WERI-Rb-1 (cell line): ENCODE measurements around the gene BIVM.
A peak's percentile ranks its signal among the peaks of the same experiment; 100 is the strongest.

Source experiments
- DNase-seq: peaks from one replicate; pipeline ENCODE4 v3.0.0-alpha.2; 2020
- H3K27ac ChIP-seq: fragments of 250-450 bp; sonication (Bioruptor Pico); 2 replicates; pipeline ENCODE4 v1.5.1; 2020; ENCODE audit warnings: mild to moderate bottlenecking, moderate library complexity
- H3K27me3 ChIP-seq: fragments of 250-450 bp; sonication (Bioruptor Pico); 2 replicates; pipeline ENCODE4 v1.5.1; 2021; ENCODE audit warnings: mild to moderate bottlenecking, low read depth, moderate library complexity; ENCODE audit not compliant: insufficient read depth, severe bottlenecking
- H3K36me3 ChIP-seq: fragments of 250-450 bp; sonication (Bioruptor Pico); 2 replicates; pipeline ENCODE4 v1.5.1; 2020; ENCODE audit warnings: mild to moderate bottlenecking, moderate library complexity
- H3K4me3 ChIP-seq: 2 replicates; pipeline ENCODE4 v1.5.1; 2011; ENCODE audit warnings: low read depth, mild to moderate bottlenecking, control low read depth, low read length
- H3K9me3 ChIP-seq: fragments of 250-450 bp; sonication (Bioruptor Pico); 2 replicates; pipeline ENCODE4 v1.5.1; 2021; ENCODE audit warnings: mild to moderate bottlenecking, moderate library complexity; ENCODE audit not compliant: severe bottlenecking
- TF ChIP-seq, protein P1 (sequence below): IDR thresholded peaks from 2 replicates; pipeline ENCODE4 v1.5.1; 2011; ENCODE audit warnings: low read depth, mild to moderate bottlenecking, control low read depth, inconsistent platforms, low read length

BIVM gene, protein sequence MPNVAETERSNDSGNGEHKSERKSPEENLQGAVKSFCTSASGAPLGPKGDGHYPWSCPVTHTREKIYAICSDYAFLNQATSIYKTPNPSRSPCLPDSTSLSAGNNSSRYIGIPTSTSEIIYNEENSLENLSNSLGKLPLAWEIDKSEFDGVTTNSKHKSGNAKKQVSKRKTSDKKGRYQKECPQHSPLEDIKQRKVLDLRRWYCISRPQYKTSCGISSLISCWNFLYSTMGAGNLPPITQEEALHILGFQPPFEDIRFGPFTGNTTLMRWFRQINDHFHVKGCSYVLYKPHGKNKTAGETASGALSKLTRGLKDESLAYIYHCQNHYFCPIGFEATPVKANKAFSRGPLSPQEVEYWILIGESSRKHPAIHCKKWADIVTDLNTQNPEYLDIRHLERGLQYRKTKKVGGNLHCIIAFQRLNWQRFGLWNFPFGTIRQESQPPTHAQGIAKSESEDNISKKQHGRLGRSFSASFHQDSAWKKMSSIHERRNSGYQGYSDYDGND

DNA sequence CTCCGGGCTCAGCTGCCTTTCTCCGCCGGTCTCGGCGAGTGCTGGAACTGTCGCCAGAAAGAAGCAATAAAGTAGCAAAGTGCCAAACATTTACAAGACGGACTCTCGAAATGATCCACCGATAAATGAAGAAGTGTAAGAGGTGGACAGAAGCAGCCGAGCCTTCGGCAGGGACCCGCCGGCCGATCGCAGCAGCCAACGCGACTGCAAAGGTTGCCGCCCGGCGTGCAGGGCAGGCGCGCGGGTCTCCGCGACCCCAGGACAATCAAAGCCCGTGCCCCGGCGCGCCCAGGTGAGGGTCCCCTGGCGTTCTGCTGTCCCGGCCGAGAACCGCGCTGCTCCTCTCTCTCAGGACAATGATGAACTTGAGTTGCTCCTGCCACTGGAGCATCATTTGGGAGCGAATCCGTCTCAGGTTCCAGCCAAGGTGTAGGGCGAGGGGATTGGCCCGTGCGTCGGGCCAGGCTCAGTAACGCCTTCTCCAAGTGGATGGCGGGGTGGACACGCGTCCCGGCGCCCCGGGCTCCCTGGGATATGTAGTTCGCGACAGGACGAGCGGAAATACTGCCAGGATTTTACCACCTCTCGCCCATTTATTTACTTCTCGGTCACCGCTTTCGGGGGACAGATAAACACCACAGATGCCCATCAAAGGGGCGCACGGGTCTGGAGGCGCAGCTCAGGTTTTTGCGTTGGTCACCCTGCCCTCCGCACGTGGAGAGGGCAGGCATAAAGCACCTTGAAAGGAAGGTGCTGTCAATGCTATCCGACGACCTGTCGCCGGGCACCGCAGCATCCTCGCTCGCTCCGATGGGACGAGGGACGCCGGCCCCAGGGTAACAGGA lies at the start of gene BIVM, which contains the start of gene POGLUT2:
TSS of gene BIVM (plus strand) at position 539 of the 845 bp plus-strand sequence. CDS start 8,149 bp downstream, outside the sequence.
TSS of gene POGLUT2 (minus strand) at position 396 of the 845 bp plus-strand sequence. CDS start at position 90, 306 bp downstream.
- H3K4me3 ChIP-seq: peak within 1 kb of the TSS; percentile 73
- TF ChIP-seq, protein P1, sequence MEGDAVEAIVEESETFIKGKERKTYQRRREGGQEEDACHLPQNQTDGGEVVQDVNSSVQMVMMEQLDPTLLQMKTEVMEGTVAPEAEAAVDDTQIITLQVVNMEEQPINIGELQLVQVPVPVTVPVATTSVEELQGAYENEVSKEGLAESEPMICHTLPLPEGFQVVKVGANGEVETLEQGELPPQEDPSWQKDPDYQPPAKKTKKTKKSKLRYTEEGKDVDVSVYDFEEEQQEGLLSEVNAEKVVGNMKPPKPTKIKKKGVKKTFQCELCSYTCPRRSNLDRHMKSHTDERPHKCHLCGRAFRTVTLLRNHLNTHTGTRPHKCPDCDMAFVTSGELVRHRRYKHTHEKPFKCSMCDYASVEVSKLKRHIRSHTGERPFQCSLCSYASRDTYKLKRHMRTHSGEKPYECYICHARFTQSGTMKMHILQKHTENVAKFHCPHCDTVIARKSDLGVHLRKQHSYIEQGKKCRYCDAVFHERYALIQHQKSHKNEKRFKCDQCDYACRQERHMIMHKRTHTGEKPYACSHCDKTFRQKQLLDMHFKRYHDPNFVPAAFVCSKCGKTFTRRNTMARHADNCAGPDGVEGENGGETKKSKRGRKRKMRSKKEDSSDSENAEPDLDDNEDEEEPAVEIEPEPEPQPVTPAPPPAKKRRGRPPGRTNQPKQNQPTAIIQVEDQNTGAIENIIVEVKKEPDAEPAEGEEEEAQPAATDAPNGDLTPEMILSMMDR: no peak
- peaks cover 36% of the 10 kb centered on the region for H3K36me3 ChIP-seq
- H3K27me3 ChIP-seq: no peaks in the 10 kb centered on the region
- no peaks in the 10 kb centered on the region for H3K9me3 ChIP-seq
- peak; percentile 99 for DNase-seq
- peak within 1 kb of the TSS; percentile 87 for H3K27ac ChIP-seq

GRCh38 chr13:102751886-102752285 lies 47.0 kb upstream of the BIVM start:
- H3K4me3 ChIP-seq: no peak overlapping the region
- H3K27me3 ChIP-seq: no peaks in the 10 kb centered on the region
- no peak for DNase-seq
- H3K9me3 ChIP-seq: peaks cover 6% of the 10 kb centered on the region
- H3K27ac ChIP-seq: no peak overlapping the region
- H3K36me3 ChIP-seq: no peaks in the 10 kb centered on the region
- TF ChIP-seq, protein P1: no peak

- Histone ChIP-seq H3K27ac (peak overlapping the region; percentile 32; the same call in 1 of the 2 replicates), H3K9me3 (peaks cover 6% of the 10 kb centered on the region), H3K4me3 (0 out of 2 replicates have a peak overlapping the region, but pooled peaks have one; percentile 1), H3K36me3 (no peaks in the 10 kb centered on the region), H3K27me3 (no peaks in the 10 kb centered on the region)
- TF ChIP-seq, protein P1: no peak
- peak; percentile 59 for DNase-seq
Measured at GRCh38 chr13:102757006-102757405, 41.9 kb upstream of the BIVM start.

DNA sequence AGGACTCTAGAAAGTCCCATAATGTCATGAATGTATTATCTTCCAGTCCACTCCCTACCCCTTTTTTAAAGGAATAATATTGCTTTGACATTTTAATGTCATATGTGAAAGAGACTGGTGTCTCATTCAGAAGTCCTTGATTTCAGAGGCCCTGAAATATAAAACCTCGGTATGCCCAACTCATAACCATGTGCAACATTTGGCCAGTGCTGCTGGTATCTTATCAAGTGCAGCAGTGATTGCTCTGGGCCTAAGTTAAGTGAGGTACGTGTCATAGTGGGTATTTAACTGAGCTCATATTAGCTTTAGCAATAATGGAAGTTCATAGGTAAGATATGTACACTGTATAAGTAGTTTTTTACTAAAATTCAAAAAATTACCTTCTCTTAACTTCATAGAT lies 40.1 kb upstream of the BIVM start:
- H3K36me3 ChIP-seq: no peaks in the 10 kb centered on the region
- no peaks in the 10 kb centered on the region for H3K9me3 ChIP-seq
- no peaks in the 10 kb centered on the region for H3K27me3 ChIP-seq
- H3K4me3 ChIP-seq: no peak overlapping the region
- TF ChIP-seq, protein P1: no peak
- no peak for DNase-seq
- no peak overlapping the region for H3K27ac ChIP-seq

DNA sequence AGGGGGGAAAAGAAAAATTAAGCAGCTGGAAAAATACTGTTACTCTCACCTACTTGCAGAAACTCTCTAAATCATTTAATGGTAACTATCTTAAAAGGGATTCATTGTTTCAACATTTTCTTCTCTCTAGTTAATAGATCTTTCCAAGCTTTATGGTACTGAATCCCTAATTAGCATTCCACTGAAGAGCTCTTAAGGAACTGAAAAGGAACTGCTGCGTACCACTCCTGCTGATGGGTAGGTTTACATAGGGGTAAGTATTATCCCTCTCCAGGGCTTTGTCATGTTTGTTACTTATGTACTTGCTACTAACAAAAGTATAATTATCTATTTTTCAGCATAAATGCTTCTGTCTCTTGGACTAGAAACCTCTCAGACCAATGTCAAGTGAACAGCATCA lies 37.8 kb upstream of the BIVM start:
- H3K4me3 ChIP-seq: no peak overlapping the region
- TF ChIP-seq, protein P1: no peak
- H3K27me3 ChIP-seq: no peaks in the 10 kb centered on the region
- no peak for DNase-seq
- H3K36me3 ChIP-seq: no peaks in the 10 kb centered on the region
- H3K27ac ChIP-seq: no peak overlapping the region
- H3K9me3 ChIP-seq: no peaks in the 10 kb centered on the region
